Neural cell (in vitro differentiated cells): ENCODE measurements around the gene ARL15. TPM values are rescaled to one million over a fixed set of nuclear protein-coding genes. Genes with fewer than 3 reads are reported as not detected.

Experiments
- H2AFZ ChIP-seq: fragments of 200-600, 300-800 bp; sonication (generic), shearing (Covaris generic); 2 replicates; pipeline ENCODE4 v1.6.0; 2014; ENCODE audit warnings: low read depth, mild to moderate bottlenecking, antibody characterized with exemption, low read length, moderate library complexity
- H3F3A ChIP-seq: fragments of 200-600 bp; shearing (Covaris generic); 2 replicates; pipeline ENCODE4 v1.6.1; 2016; ENCODE audit warnings: mild to moderate bottlenecking, moderate library complexity, mixed read lengths, antibody characterized with exemption, low read length; ENCODE audit not compliant: insufficient read depth, poor library complexity, severe bottlenecking
- H3K27ac ChIP-seq: fragments of 200-600, 300-800 bp; sonication (generic), shearing (Covaris generic); 2 replicates; pipeline ENCODE4 v1.5.1; 2014; ENCODE audit warnings: mild to moderate bottlenecking, low read length, moderate library complexity
- H3K27me3 ChIP-seq: fragments of 300-800, 200-600 bp; sonication (generic), shearing (Covaris generic); 2 replicates; pipeline ENCODE4 v1.6.0; 2014; ENCODE audit warnings: mild to moderate bottlenecking, low read depth, low read length, moderate library complexity; ENCODE audit not compliant: insufficient read depth
- H3K36me3 ChIP-seq: fragments of 300-800, 200-600 bp; sonication (generic), shearing (Covaris generic); 2 replicates; pipeline ENCODE4 v1.5.1; 2014; ENCODE audit warnings: mild to moderate bottlenecking, antibody characterized with exemption, low read length, moderate library complexity; ENCODE audit not compliant: insufficient read depth
- H3K4me2 ChIP-seq: fragments of 300-800, 200-600 bp; sonication (generic), shearing (Covaris generic); 2 replicates; pipeline ENCODE4 v1.6.0; 2014; ENCODE audit warnings: mild to moderate bottlenecking, low read length
- H3K4me3 ChIP-seq: fragments of 300-800, 200-600 bp; sonication (generic), shearing (Covaris generic); 2 replicates; pipeline ENCODE4 v1.5.1; 2014; ENCODE audit warnings: mild to moderate bottlenecking, low read length, moderate library complexity
- H3K79me2 ChIP-seq: fragments of 200-600 bp; shearing (Covaris generic); replicated peaks from 2 replicates; pipeline ENCODE4 v1.6.0; 2014; ENCODE audit warnings: mild to moderate bottlenecking, low read length, moderate library complexity; ENCODE audit not compliant: insufficient read depth
- H3K9ac ChIP-seq: fragments of 300-800, 200-600 bp; sonication (generic), shearing (Covaris generic); 2 replicates; pipeline ENCODE4 v1.6.1; 2016; ENCODE audit warnings: mild to moderate bottlenecking, low read length, mixed read lengths
- H3K9me2 ChIP-seq: fragments of 200-600 bp; shearing (Covaris generic); 2 replicates; pipeline ENCODE4 v1.6.1; 2016; ENCODE audit warnings: mild to moderate bottlenecking, low read length, mixed read lengths; ENCODE audit not compliant: insufficient read depth
- H3K9me3 ChIP-seq: fragments of 200-600, 300-800 bp; sonication (generic), shearing (Covaris generic); 2 replicates; pipeline ENCODE4 v1.6.1; 2016; ENCODE audit warnings: mild to moderate bottlenecking, mixed run types, low read length, moderate library complexity, mixed read lengths
- H4K20me1 ChIP-seq: fragments of 200-600 bp; shearing (Covaris generic); 2 replicates; pipeline ENCODE4 v1.6.1; 2016; ENCODE audit warnings: mild to moderate bottlenecking, mixed run types; ENCODE audit not compliant: insufficient read depth
- CTCF ChIP-seq: fragments of 450-650 bp; IDR thresholded peaks from 2 replicates; pipeline ENCODE4 v1.5.1; 2014; ENCODE audit warnings: antibody characterized with exemption, mild to moderate bottlenecking, moderate library complexity; ENCODE audit not compliant: poor library complexity, severe bottlenecking
- EP300 ChIP-seq: fragments of 450-650 bp; conservative IDR thresholded peaks from 2 replicates; pipeline ENCODE4 v1.6.1; 2014; ENCODE audit warnings: antibody characterized with exemption, mild to moderate bottlenecking, moderate library complexity; ENCODE audit not compliant: poor library complexity, severe bottlenecking
- EZH2 ChIP-seq: fragments of 200-600, 300-800 bp; shearing (Covaris generic), sonication (generic); IDR thresholded peaks from 2 replicates; pipeline ENCODE4 v1.6.1; 2014; ENCODE audit warnings: antibody characterized with exemption, low read length, borderline replicate concordance, mild to moderate bottlenecking; ENCODE audit not compliant: insufficient read depth, poor library complexity, severe bottlenecking
- MXI1 ChIP-seq: fragments of 450-650 bp; conservative IDR thresholded peaks from 2 replicates; pipeline ENCODE4 v1.6.1; 2014; ENCODE audit warnings: antibody characterized with exemption, mild to moderate bottlenecking; ENCODE audit not compliant: poor library complexity, severe bottlenecking
- POLR2AphosphoS5 ChIP-seq: IDR thresholded peaks from 2 replicates; pipeline ENCODE4 v1.6.1; 2012
- RAD21 ChIP-seq: fragments of 450-650 bp; conservative IDR thresholded peaks from 2 replicates; pipeline ENCODE4 v1.6.1; 2014; ENCODE audit warnings: antibody characterized with exemption, mild to moderate bottlenecking, moderate library complexity
- REST ChIP-seq: IDR thresholded peaks from 2 replicates; pipeline ENCODE4 v1.6.1; 2012; ENCODE audit warnings: borderline replicate concordance
- SMC3 ChIP-seq: fragments of 450-650 bp; conservative IDR thresholded peaks from 2 replicates; pipeline ENCODE4 v1.6.1; 2014; ENCODE audit warnings: antibody characterized with exemption, mild to moderate bottlenecking, moderate library complexity; ENCODE audit not compliant: poor library complexity
- TAF1 ChIP-seq: IDR thresholded peaks from 2 replicates; pipeline ENCODE4 v1.6.1; 2012; ENCODE audit warnings: low read depth
- polyA plus RNA-seq: library from polyadenylated mRNA; depleted of rRNA; stranded (reverse); fragments of >200 nt; gene quantifications from 2 replicates; pipeline ENCODE4 v1.2.3, GENCODE V29; 2014

ARL15 gene
- polyA plus RNA-seq, 1 donor from 2014 or later: 51.9 TPM

GRCh38 chr5:54004697-54005096 is 305.7 kb downstream of the ARL15 start:
- no peaks in the 10 kb centered on the region for H3K79me2 ChIP-seq
- H3K36me3 ChIP-seq: no peaks in the 10 kb centered on the region
- no peaks in the 10 kb centered on the region for H3K9me3 ChIP-seq
- H4K20me1 ChIP-seq: no peaks in the 10 kb centered on the region
- H3K9me2 ChIP-seq: no peaks in the 10 kb centered on the region
- H2AFZ ChIP-seq: no peak overlapping the region
- no peaks in the 10 kb centered on the region for H3F3A ChIP-seq
- H3K4me3 ChIP-seq: no peak overlapping the region
- H3K27ac ChIP-seq: no peak overlapping the region
- H3K9ac ChIP-seq: no peak overlapping the region
- H3K4me2 ChIP-seq: no peak overlapping the region
- no peak for TF ChIP-seq EP300
- TF ChIP-seq EZH2: no peak
- no peak for TF ChIP-seq CTCF
- no peak for TF ChIP-seq REST
- TF ChIP-seq POLR2AphosphoS5: no peak
- TF ChIP-seq SMC3: no peak
- no peak for TF ChIP-seq RAD21
- no peak for TF ChIP-seq MXI1
- no peak for TF ChIP-seq TAF1
- no peaks in the 10 kb centered on the region for H3K27me3 ChIP-seq

GRCh38 chr5:54002779-54003178 is 307.6 kb downstream of the ARL15 start:
- Histone ChIP-seq H3K9me2 (no peaks in the 10 kb centered on the region), H3K9ac (no peak overlapping the region)
- TF ChIP-seq RAD21 (no peak), SMC3 (no peak), CTCF (no peak), EZH2 (no peak), MXI1 (no peak), TAF1 (no peak), POLR2AphosphoS5 (no peak), EP300 (no peak), REST (no peak)

More at GRCh38 chr5:54002779-54003178, 307.6 kb downstream of the ARL15 start:
- Histone ChIP-seq H3K79me2 (no peaks in the 10 kb centered on the region), H3F3A (no peaks in the 10 kb centered on the region), H3K27ac (no peak overlapping the region), H2AFZ (no peak overlapping the region), H4K20me1 (no peaks in the 10 kb centered on the region), H3K4me3 (no peak overlapping the region), H3K4me2 (no peak overlapping the region), H3K9me3 (no peaks in the 10 kb centered on the region), H3K27me3 (no peaks in the 10 kb centered on the region), H3K36me3 (no peaks in the 10 kb centered on the region)
